H1 (cell line): ENCODE results near the gene RNF111. TPM values are rescaled to one million over a fixed set of nuclear protein-coding genes. Genes with fewer than 3 reads are reported as not detected.

ENCODE experiments used
- GTF2F1 ChIP-seq: IDR thresholded peaks from 2 replicates; pipeline ENCODE4 v1.6.1; 2012; ENCODE audit warnings: low read depth, low read length, improper control_type of control experiment, borderline replicate concordance
- POU5F1 ChIP-seq: IDR thresholded peaks from 2 replicates; pipeline ENCODE4 v1.6.1; 2011; ENCODE audit warnings: low read depth, mild to moderate bottlenecking, low read length, moderate library complexity
- SAP30 ChIP-seq: fragments of 300-600 bp; sonication (generic); IDR thresholded peaks from 2 replicates; pipeline ENCODE4 v1.7.1; 2012; ENCODE audit warnings: low read length, moderate library complexity, mild to moderate bottlenecking, inconsistent platforms; ENCODE audit not compliant: insufficient read depth, insufficient replicate concordance
- SIN3A ChIP-seq, 2 experiments: IDR thresholded peaks in 1 of 2; conservative IDR thresholded peaks in 1 of 2; 2 replicates each; pipeline ENCODE4 v1.6.1; 2011 to 2012; ENCODE audit warnings: low read length in 2 of 2, improper control_type of control experiment in 1 of 2, low read depth in 1 of 2, mild to moderate bottlenecking in 1 of 2
- polyA plus RNA-seq, 7 experiments: library from polyadenylated mRNA; depleted of rRNA in 3 of 7; stranded (reverse) in 5 of 7; unstranded in 2 of 7; fragments of >200 nt in 5 of 7; fragments of 200-250 nt in 2 of 7; gene quantifications; 1 replicate in 5 of 7; 2 replicates in 1 of 7; 4 replicates in 1 of 7; pipeline versions ENCODE4 v1.2.1 to v1.2.3, GENCODE V29; 2011 to 2013; ENCODE audit warnings: missing spikeins in 2 of 7, mixed read lengths in 2 of 7
- total RNA-seq: library from RNA; stranded (reverse); fragmentation: NEBNext Ultra II Directional; extraction: Animal tissue kit (Norgen Biotek cat#: 25700); gene quantifications from 2 replicates; pipeline ENCODE4 v1.2.1, GENCODE V29; 2021

Gene RNF111
- total and polyA plus RNA-seq, 2 of the 8 experiments (the other 6 are each of a cell fraction or from before 2014, with no cell fraction given), result 18.5 to 26.6 TPM

GRCh38 chr15:58962662-58963565 lies 24.5 kb upstream of the RNF111 start (continued):
- TF ChIP-seq POU5F1 (no peak), SIN3A (conservative IDR thresholded peaks at IDR 0.05 in 1 of 2, IDR thresholded peaks at IDR 0.05 in 1 of 2; ENCODE audit: low read depth in 1 of 2, low read length in 2 of 2) (no peak), GTF2F1 (no peak), SAP30 (no peak)
